OCI-M1 (cell line): ENCODE data around the gene DR1.
"Not testable (repeated sequence)": the region's sequence is repeated elsewhere in the genome, so short reads cannot be mapped to it uniquely, and the experiment has no call there.

Source experiments
- DNase-seq: peaks from one replicate; lab custom pipeline; 2025; lab: John Stamatoyannopoulos, UW

DR1 gene

GRCh38 chr1:93386268-93386667 is 40.6 kb downstream of the DR1 start:
- not testable (repeated sequence) for DNase-seq

GRCh38 chr1:93394514-93394913 is 48.8 kb downstream of the DR1 start:
- no peak for DNase-seq

- DNase-seq, result no peak
Observed at GRCh38 chr1:93395195-93395594, 49.5 kb downstream of the DR1 start.

- no peak for DNase-seq
Observed at GRCh38 chr1:93399781-93400180, 54.1 kb downstream of the DR1 start.

- no peak for DNase-seq
Observed at GRCh38 chr1:93408203-93408602, 62.5 kb downstream of the DR1 start.

GRCh38 chr1:93411000-93411399 is 65.3 kb downstream of the DR1 start:
- DNase-seq, result no peak

- DNase-seq, result peak; percentile 66
Observed at GRCh38 chr1:93414749-93415148, 69.0 kb downstream of the DR1 start.

GRCh38 chr1:93415296-93415695 is 69.6 kb downstream of the DR1 start:
- DNase-seq, result peak; percentile 30

GRCh38 chr1:93416183-93416582 is 70.5 kb downstream of the DR1 start:
- no peak for DNase-seq
